PC-3 (cell line): ENCODE data around the gene CCDC92.

Experiments used
- CTCF ChIP-seq: fragments of 300-600 bp; sonication (generic); conservative IDR thresholded peaks from 2 replicates; pipeline ENCODE4 v1.5.1; 2017; ENCODE audit warnings: antibody characterized with exemption, low read depth, mild to moderate bottlenecking, low read length
- EZH2 ChIP-seq: fragments of 300-600 bp; sonication (generic); IDR thresholded peaks from one replicate; pipeline ENCODE4 v1.6.1; 2017; ENCODE audit warnings: antibody characterized with exemption, mild to moderate bottlenecking, low read length; ENCODE audit not compliant: unreplicated experiment

DNA sequence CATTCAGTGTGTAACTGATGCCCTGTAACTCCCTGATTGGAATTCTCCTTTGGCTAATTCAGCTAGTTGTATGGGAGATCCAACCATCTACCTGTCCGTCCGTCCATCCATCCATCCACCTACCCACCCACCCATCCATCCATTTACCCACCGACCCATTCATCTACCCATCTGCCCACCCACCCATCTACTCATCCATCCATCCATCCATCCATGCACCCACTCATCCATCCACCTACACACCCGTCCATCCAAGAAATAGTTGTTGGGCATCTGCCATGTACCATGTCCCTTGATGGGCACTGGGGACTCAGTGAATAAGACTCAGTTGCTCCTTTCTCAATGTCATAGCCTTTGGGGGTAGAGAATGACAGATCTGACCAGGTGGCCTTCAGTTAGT lies 48.1 kb downstream of the CCDC92 start:
- TF ChIP-seq CTCF: no peak
- TF ChIP-seq EZH2: no peak
